ENCODE measurements around the gene RRP8.

The RRP8 gene

GRCh38 chr11:6556139-6556949 is 47.1 kb downstream of the RRP8 start:
- H3K27ac ChIP-seq, result no peak overlapping the region
- no peak overlapping the region for H3K4me3 ChIP-seq

- Histone ChIP-seq H3K4me3 (no peak overlapping the region), H3K27ac (no peak overlapping the region)
These were observed 48.3 kb downstream of the RRP8 start for GRCh38 chr11:6554828-6555706.

GRCh38 chr11:6553634-6554033 is 49.8 kb downstream of the RRP8 start:
- Histone ChIP-seq H3K27ac (no peak overlapping the region), H3K4me3 (no peak overlapping the region)

GRCh38 chr11:6548641-6549040 is 54.8 kb downstream of the RRP8 start:
- Histone ChIP-seq H3K27ac (peak overlapping the region in 1 of 21 experiments; percentile 31), H3K4me3 (no peak overlapping the region)

- H3K4me3 ChIP-seq, result no peak overlapping the region
These were observed 55.3 kb downstream of the RRP8 start for GRCh38 chr11:6548121-6548520.

GRCh38 chr11:6547177-6547576 is 56.2 kb downstream of the RRP8 start:
- H3K27ac ChIP-seq, result no peak overlapping the region
- no peak overlapping the region for H3K4me3 ChIP-seq

More at GRCh38 chr11:6548121-6548520, 55.3 kb downstream of the RRP8 start:
- peak overlapping the region in 1 of 21 experiments; percentile 31 for H3K27ac ChIP-seq

- Histone ChIP-seq H3K4me3 (no peak overlapping the region), H3K27ac (no peak overlapping the region)
These were observed 56.7 kb downstream of the RRP8 start for GRCh38 chr11:6546735-6547134.

- no peak overlapping the region for H3K27ac ChIP-seq
- H3K4me3 ChIP-seq, result no peak overlapping the region
These were observed 57.4 kb downstream of the RRP8 start for GRCh38 chr11:6545917-6546605.

Data from skin epidermis (tissue), 12 donors.